Measurements from ENCODE around the gene EPN1.

Gene EPN1

DNA sequence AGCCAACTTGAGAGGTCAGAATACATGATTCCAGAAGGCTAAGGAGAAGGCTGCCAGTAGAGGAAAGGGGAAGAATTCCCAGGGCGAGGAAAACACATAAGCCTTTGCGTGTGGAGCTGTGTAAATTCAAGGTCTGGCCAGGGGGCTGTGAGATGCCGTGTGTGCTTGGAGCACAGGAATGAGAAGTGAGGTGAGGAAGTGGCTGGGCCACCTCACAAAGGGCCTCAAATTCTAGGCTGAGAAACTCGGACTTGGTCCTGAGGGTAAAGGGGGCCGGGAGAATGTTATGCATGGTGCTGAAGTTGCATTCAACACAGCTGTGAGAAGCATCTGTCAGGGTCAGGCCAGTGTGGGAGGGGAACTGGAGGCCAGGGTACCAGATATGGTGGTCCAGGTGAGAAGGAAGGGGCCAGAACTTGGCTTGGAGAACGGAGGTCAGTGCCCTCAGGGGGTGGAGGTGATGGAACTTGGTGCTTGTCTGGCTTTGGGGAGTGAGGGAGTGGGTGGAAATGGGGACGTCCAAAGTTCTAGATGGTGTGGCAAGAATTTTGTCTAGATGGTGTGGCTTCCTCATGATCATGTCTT, 39.1 kb upstream of the EPN1 start:
- TF ChIP-seq, protein P1, sequence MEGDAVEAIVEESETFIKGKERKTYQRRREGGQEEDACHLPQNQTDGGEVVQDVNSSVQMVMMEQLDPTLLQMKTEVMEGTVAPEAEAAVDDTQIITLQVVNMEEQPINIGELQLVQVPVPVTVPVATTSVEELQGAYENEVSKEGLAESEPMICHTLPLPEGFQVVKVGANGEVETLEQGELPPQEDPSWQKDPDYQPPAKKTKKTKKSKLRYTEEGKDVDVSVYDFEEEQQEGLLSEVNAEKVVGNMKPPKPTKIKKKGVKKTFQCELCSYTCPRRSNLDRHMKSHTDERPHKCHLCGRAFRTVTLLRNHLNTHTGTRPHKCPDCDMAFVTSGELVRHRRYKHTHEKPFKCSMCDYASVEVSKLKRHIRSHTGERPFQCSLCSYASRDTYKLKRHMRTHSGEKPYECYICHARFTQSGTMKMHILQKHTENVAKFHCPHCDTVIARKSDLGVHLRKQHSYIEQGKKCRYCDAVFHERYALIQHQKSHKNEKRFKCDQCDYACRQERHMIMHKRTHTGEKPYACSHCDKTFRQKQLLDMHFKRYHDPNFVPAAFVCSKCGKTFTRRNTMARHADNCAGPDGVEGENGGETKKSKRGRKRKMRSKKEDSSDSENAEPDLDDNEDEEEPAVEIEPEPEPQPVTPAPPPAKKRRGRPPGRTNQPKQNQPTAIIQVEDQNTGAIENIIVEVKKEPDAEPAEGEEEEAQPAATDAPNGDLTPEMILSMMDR (IDR thresholded peaks at IDR 0.05), result no peak
- H3K79me2 ChIP-seq, result peaks cover 32% of the 10 kb centered on the region
- no peak overlapping the region for H2AFZ ChIP-seq
- no peaks in the 10 kb centered on the region for H3K27me3 ChIP-seq (ENCODE audit: control insufficient read depth, insufficient read depth, low read length)
- peaks cover 38% of the 10 kb centered on the region for H3K4me1 ChIP-seq
- no peaks in the 10 kb centered on the region for H3K9me3 ChIP-seq (ENCODE audit: control insufficient read depth, low read length)
- no peaks in the 10 kb centered on the region for H3K36me3 ChIP-seq (ENCODE audit: control insufficient read depth, insufficient read depth, low read length)
- peak overlapping the region; percentile 100 for H3K4me3 ChIP-seq (ENCODE audit: low read depth, low read length)
- peak overlapping the region; percentile 89 for H3K4me2 ChIP-seq (ENCODE audit: low read length)
- H3K9ac ChIP-seq, result peak overlapping the region; percentile 100
- H3K27ac ChIP-seq, result peak overlapping the region; percentile 100

DNA sequence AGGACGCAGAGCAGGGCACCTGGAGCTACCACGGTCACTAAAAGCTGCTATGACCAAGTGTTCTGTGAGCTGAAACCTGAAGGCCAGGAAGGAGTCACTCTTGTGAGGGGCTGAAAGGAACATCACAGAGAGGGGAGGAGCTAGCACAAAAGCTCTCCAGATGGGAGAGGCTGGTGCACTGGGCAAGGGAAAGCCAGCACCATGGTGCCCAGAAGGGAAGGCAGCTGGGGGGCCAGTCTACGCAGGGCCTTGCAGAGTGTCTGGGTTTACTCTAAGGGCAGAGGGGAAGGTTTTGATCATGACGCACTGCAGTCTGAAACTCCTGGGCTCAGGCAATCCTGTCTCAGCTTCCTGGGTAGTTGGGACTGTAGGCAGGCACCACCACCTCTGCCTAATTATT, 38.3 kb upstream of the EPN1 start:
- Histone ChIP-seq H3K4me1 (peaks cover 34% of the 10 kb centered on the region), H3K79me2 (peaks cover 32% of the 10 kb centered on the region), H3K4me2 (ENCODE audit: low read length) (peak overlapping the region; percentile 89), H3K9ac (no peak overlapping the region), H3K27ac (peak overlapping the region; percentile 100), H3K27me3 (ENCODE audit: control insufficient read depth, insufficient read depth, low read length) (no peaks in the 10 kb centered on the region), H3K9me3 (ENCODE audit: control insufficient read depth, low read length) (no peaks in the 10 kb centered on the region), H3K36me3 (ENCODE audit: control insufficient read depth, insufficient read depth, low read length) (no peaks in the 10 kb centered on the region), H3K4me3 (ENCODE audit: low read depth, low read length) (peak overlapping the region; percentile 100), H2AFZ (no peak overlapping the region)
- TF ChIP-seq, protein P1 (IDR thresholded peaks at IDR 0.05), result no peak

DNA sequence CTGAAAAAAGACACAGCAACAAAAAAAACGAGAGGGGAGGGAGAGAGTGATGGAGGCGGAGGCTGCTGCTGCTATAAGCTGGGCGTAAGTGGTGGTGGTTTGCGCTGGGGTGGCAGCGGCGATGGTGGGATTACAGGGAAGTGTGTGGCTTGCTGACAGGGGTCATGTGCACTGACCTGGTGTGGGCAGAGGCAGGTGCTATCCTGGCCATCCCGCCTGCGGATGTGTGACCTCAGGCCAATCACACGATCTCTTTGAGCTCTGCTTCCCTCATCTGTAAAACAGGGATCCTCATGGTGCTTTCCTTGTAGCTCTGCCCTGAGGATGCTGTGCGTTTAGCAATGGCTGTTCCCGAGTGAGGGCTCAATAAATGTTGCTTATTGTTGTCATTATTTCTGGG, 37.5 kb upstream of the EPN1 start:
- no peaks in the 10 kb centered on the region for H3K27me3 ChIP-seq (ENCODE audit: control insufficient read depth, insufficient read depth, low read length)
- peaks cover 32% of the 10 kb centered on the region for H3K79me2 ChIP-seq
- H3K4me3 ChIP-seq (ENCODE audit: low read depth, low read length), result no peak overlapping the region
- no peaks in the 10 kb centered on the region for H3K9me3 ChIP-seq (ENCODE audit: control insufficient read depth, low read length)
- H3K36me3 ChIP-seq (ENCODE audit: control insufficient read depth, insufficient read depth, low read length), result no peaks in the 10 kb centered on the region
- no peak overlapping the region for H3K9ac ChIP-seq
- peak overlapping the region; percentile 32 for H3K4me2 ChIP-seq (ENCODE audit: low read length)
- H2AFZ ChIP-seq, result no peak overlapping the region
- TF ChIP-seq, protein P1 (IDR thresholded peaks at IDR 0.05), result no peak
- H3K27ac ChIP-seq, result no peak overlapping the region
- H3K4me1 ChIP-seq, result peaks cover 34% of the 10 kb centered on the region

DNA sequence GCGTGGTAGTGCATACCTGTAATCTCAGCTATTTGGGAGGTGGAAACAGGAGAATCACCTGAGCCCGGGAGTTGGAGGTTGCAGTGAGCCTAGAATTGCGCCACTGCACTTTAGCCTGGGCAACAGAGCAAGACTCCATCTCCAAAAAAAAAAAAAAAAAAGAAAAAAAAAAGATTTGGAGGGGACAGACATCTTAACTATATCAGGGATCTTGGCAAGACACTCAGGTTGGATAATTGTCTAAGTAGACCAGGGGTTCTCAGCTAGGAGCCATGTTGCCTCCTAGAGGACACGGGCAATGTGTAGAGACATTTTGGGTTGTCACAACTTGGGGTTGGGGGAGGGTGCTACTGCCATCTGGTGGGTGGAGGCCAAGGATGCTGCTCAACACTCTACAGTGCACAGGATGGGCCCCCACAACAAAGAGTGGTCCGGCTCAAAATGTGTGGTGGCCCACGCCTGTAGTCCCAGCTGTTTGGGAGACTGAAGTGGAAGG, 36.1 kb upstream of the EPN1 start:
- no peak overlapping the region for H3K4me2 ChIP-seq (ENCODE audit: low read length)
- no peaks in the 10 kb centered on the region for H3K27me3 ChIP-seq (ENCODE audit: control insufficient read depth, insufficient read depth, low read length)
- peaks cover 37% of the 10 kb centered on the region for H3K4me1 ChIP-seq
- TF ChIP-seq, protein P1 (IDR thresholded peaks at IDR 0.05), result peak; percentile 26
- H3K27ac ChIP-seq, result peak overlapping the region; percentile 99
- no peaks in the 10 kb centered on the region for H3K9me3 ChIP-seq (ENCODE audit: control insufficient read depth, low read length)
- peaks cover 32% of the 10 kb centered on the region for H3K79me2 ChIP-seq
- no peak overlapping the region for H2AFZ ChIP-seq
- no peaks in the 10 kb centered on the region for H3K36me3 ChIP-seq (ENCODE audit: control insufficient read depth, insufficient read depth, low read length)
- H3K4me3 ChIP-seq (ENCODE audit: low read depth, low read length), result no peak overlapping the region
- H3K9ac ChIP-seq, result no peak overlapping the region

DNA sequence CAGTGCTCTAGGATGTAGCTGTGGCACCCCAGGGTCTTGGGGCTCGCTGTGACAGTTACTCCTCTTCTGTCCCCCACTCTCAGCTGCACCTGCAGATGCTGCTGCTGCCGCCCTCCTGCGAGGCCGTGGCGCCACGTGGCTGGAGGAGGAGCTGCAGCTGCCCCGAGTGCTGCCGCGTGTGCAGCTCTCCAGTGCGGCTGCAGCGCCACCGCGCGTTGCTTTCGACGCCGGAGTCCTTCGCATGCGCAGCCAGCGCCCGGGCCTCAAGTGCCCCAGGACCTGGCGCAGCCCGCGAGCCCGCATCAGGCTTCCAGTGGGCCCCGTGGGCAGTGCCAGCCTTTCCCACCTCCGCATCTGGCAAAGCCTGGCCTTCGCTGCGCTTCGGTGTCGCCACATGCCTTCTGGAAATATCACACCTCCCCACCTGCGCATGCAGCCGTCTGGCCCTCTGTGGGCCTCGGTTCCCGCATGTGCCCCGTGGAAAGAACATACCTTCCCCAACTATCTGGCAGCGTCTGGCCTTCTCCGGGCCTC, 34.9 kb upstream of the EPN1 start:
- peak overlapping the region; percentile 79 for H3K4me2 ChIP-seq (ENCODE audit: low read length)

More for the DNA sequence above, 34.9 kb upstream of the EPN1 start:
- Histone ChIP-seq H3K27ac (peak overlapping the region; percentile 99), H3K79me2 (peaks cover 29% of the 10 kb centered on the region), H3K4me3 (ENCODE audit: low read depth, low read length) (peak overlapping the region; percentile 75), H3K4me1 (peaks cover 42% of the 10 kb centered on the region), H3K36me3 (ENCODE audit: control insufficient read depth, insufficient read depth, low read length) (no peaks in the 10 kb centered on the region), H3K27me3 (ENCODE audit: control insufficient read depth, insufficient read depth, low read length) (no peaks in the 10 kb centered on the region), H2AFZ (peak overlapping the region; percentile 88), H3K9ac (peak overlapping the region; percentile 57), H3K9me3 (ENCODE audit: control insufficient read depth, low read length) (no peaks in the 10 kb centered on the region)
- TF ChIP-seq, protein P1 (IDR thresholded peaks at IDR 0.05), result peak; percentile 75

Data from parathyroid adenoma (tissue), 2 donors.